Activated effector memory CD4-positive, alpha-beta T cell treated with Interleukin-2 at 50 U/mL for 16 hours (primary cell): ENCODE data around the gene C12orf57.
A peak's percentile ranks its signal among the peaks of the same experiment; 100 is the strongest.
"Not testable (repeated sequence)": the region's sequence is repeated elsewhere in the genome, so short reads cannot be mapped to it uniquely, and the experiment has no call there.

ENCODE experiments used
- DNase-seq: peaks from one replicate; pipeline ENCODE4 v3.0.0-alpha.2; 2020

Gene C12orf57

GRCh38 chr12:6943722-6944380 is at the start of gene C12orf57, which contains the start of gene RNU7-1:
Gene C12orf57 (plus strand): TSS chr12:6944022. CDS start chr12:6944122, 100 bp downstream.
Gene RNU7-1 (plus strand): TSS chr12:6943816.
- peak; percentile 55 for DNase-seq

- no peak for DNase-seq
Measured at GRCh38 chr12:6894321-6894720, 49.5 kb upstream of the C12orf57 start.

- no peak for DNase-seq
Measured at GRCh38 chr12:6896846-6897435, 46.9 kb upstream of the C12orf57 start.

GRCh38 chr12:6899427-6899826 is 44.4 kb upstream of the C12orf57 start:
- no peak for DNase-seq

GRCh38 chr12:6899837-6900519 is 43.8 kb upstream of the C12orf57 start:
- DNase-seq, result no peak

GRCh38 chr12:6902448-6902847 is 41.4 kb upstream of the C12orf57 start:
- DNase-seq, result no peak

- no peak for DNase-seq
Measured at GRCh38 chr12:6903722-6904121, 40.1 kb upstream of the C12orf57 start.

GRCh38 chr12:6904280-6905276 is 39.2 kb upstream of the C12orf57 start, which contains the start of gene LRRC23:
Gene LRRC23 (plus strand): TSS chr12:6904822. CDS start chr12:6905634, 812 bp downstream.
- peak; percentile 93 for DNase-seq

- no peak for DNase-seq
Measured at GRCh38 chr12:6905414-6906040, 38.3 kb upstream of the C12orf57 start.

GRCh38 chr12:6908141-6908540 is 35.7 kb upstream of the C12orf57 start:
- not testable (repeated sequence) for DNase-seq

GRCh38 chr12:6909421-6910145 is 34.2 kb upstream of the C12orf57 start:
- DNase-seq, result no peak

- DNase-seq, result no peak
Measured at GRCh38 chr12:6912164-6912935, 31.5 kb upstream of the C12orf57 start.

- DNase-seq, result peak; percentile 79
Measured at GRCh38 chr12:6914246-6914946, 29.4 kb upstream of the C12orf57 start, which contains the start of gene ENO2. Gene ENO2 (plus strand): TSS chr12:6914580. CDS start chr12:6915833, 1,253 bp downstream.

GRCh38 chr12:6914947-6915788 is 28.7 kb upstream of the C12orf57 start:
- DNase-seq, result no peak

GRCh38 chr12:6915789-6916285 is 28.0 kb upstream of the C12orf57 start:
- no peak for DNase-seq

GRCh38 chr12:6916426-6917200 is 27.2 kb upstream of the C12orf57 start:
- no peak for DNase-seq

GRCh38 chr12:6917491-6918231 is 26.2 kb upstream of the C12orf57 start:
- DNase-seq, result no peak
